Stomach (tissue), 4 donors: Measurements from ENCODE around the gene CCN2.

Source experiments
- CTCF ChIP-seq, 7 experiments: fragments of 450-650 bp in 4 of 7; fragments of 200-600 bp in 3 of 7; sonication (generic) in 3 of 7; IDR thresholded peaks; one replicate each; pipeline ENCODE4 v1.5.1; 2016 to 2019; ENCODE audit warnings: antibody characterized with exemption in 7 of 7, control low read depth in 2 of 7, mild to moderate bottlenecking in 1 of 7
- EP300 ChIP-seq: sonication (generic); formaldehyde crosslinking; IDR thresholded peaks from one replicate; pipeline ENCODE4 v1.6.1; 2017; ENCODE audit warnings: antibody characterized with exemption
- POLR2A ChIP-seq, 4 donors: fragments of 450-650 bp; IDR thresholded peaks; one replicate each; pipeline ENCODE4 v1.6.1; 2016; ENCODE audit warnings: antibody characterized with exemption in 4 of 4, control low read depth in 2 of 4, mild to moderate bottlenecking in 1 of 4, moderate library complexity in 1 of 4
- POLR2AphosphoS5 ChIP-seq, 3 donors: sonication (generic); formaldehyde crosslinking; IDR thresholded peaks; one replicate each; pipeline ENCODE4 v1.6.1; 2016; ENCODE audit warnings: antibody characterized with exemption in 3 of 3

- TF ChIP-seq CTCF (IDR thresholded peaks at IDR 0.05): no peak
- TF ChIP-seq EP300: no peak
- TF ChIP-seq POLR2AphosphoS5 (IDR thresholded peaks at IDR 0.05): no peak
- TF ChIP-seq POLR2A (IDR thresholded peaks at IDR 0.05): no peak
Observed at GRCh38 chr6:131981624-131981978, 30.4 kb upstream of the CCN2 start.
